Right lobe of liver (tissue), 6 donors: ENCODE results near the gene MAST2. TPM values are rescaled to one million over a fixed set of nuclear protein-coding genes. Genes with fewer than 3 reads are reported as not detected.

ENCODE experiments used
- ATAC-seq, 4 donors: fragments of 200-7000 bp; cut with Tn5 transposase; one replicate each; pipeline ENCODE4 v1.9.1; 2020; ENCODE audit warnings: mild to moderate bottlenecking in 4 of 4, moderate library complexity in 4 of 4
- DNase-seq, 3 donors: peaks; one replicate each; pipeline ENCODE4 v3.0.0-alpha.2; 2020
- H3K27ac ChIP-seq, 3 donors: fragments of 200-600 bp; one replicate each; pipeline ENCODE4 v1.8.0; 2022
- H3K27me3 ChIP-seq, 2 donors: fragments of 200-600 bp; one replicate each; pipeline ENCODE4 v1.8.0; 2022
- H3K36me3 ChIP-seq, 4 donors: fragments of 200-600 bp; sonication (generic) in 1 of 4; one replicate each; pipeline versions ENCODE4 v1.5.1 to v1.8.0; 2017 to 2022; ENCODE audit warnings: control low read depth in 1 of 4
- H3K4me1 ChIP-seq, 4 donors: fragments of 200-600 bp; sonication (generic) in 1 of 4; one replicate each; pipeline versions ENCODE4 v1.5.1 to v1.8.0; 2017 to 2022; ENCODE audit warnings: control low read depth in 1 of 4
- H3K4me3 ChIP-seq, 3 donors: fragments of 200-600 bp; one replicate each; pipeline ENCODE4 v1.8.0; 2022
- H3K9me3 ChIP-seq, 4 donors: fragments of 200-600 bp; sonication (generic) in 1 of 4; one replicate each; pipeline versions ENCODE4 v1.5.1 to v1.8.0; 2017 to 2022; ENCODE audit warnings: control low read depth in 1 of 4
- CTCF ChIP-seq, 4 donors: fragments of 200-600 bp in 3 of 4; fragments of 450-650 bp in 1 of 4; IDR thresholded peaks; one replicate each; pipeline versions ENCODE4 v1.5.1 to v1.8.0; 2016 to 2022; ENCODE audit warnings: antibody characterized with exemption in 4 of 4, mild to moderate bottlenecking in 2 of 4
- POLR2A ChIP-seq: fragments of 450-650 bp; IDR thresholded peaks from one replicate; pipeline ENCODE4 v1.6.1; 2017; ENCODE audit warnings: antibody characterized with exemption, mild to moderate bottlenecking
- WGBS: methylation state at CpG from one replicate; pipeline ENCODE4 v1.1.6; 2018; ENCODE audit warnings: low coverage, low lambda C conversion rate; ENCODE audit not compliant: insufficient coverage; ENCODE audit errors: missing lambda C conversion rate; 5-methylcytosine and 5-hydroxymethylcytosine counted together
- intact Hi-C, 2 donors: fragments of 100-400 bp; cut with DNase I; formaldehyde crosslinking; loops; one replicate each; pipeline versions ENCODE4 v1.11.2 to v1.14.1; 2022
- total RNA-seq, 6 experiments: library from RNA; depleted of rRNA in 2 of 6; stranded (reverse); fragments of >200 nt in 2 of 6; fragmentation: NEBNext Ultra II Directional in 3 of 6; extraction: Animal tissue kit (Norgen Biotek cat#: 25700) in 3 of 6; gene quantifications; one replicate each; pipeline versions ENCODE4 v1.1.0 to v1.2.4, GENCODE V29; 2016 to 2023
- donor health status: DM: no; HTN: yes; CAD: no.
- donor health status: DM: no; HTN: no; CAD: no.
- donor health status: DM: no; HTN: no; CAD: no.
- donor health status: DM: no; HTN: yes; CAD: no.
- donor health status: DM: no; HTN: yes; CAD: no.

MAST2 gene
- total RNA-seq, 6 experiments from 2014 or later, result 9.9 to 14.9 (median 12.3) TPM

- DNase-seq (peak in 1 of 3 donors; percentile 52), ATAC-seq (peak in 3 of 4 donors; percentile 60 to 88 (median 72))
- Histone ChIP-seq H3K27ac (no peak overlapping the region), H3K27me3 (no peaks in the 10 kb centered on the region), H3K36me3 (peaks cover 0 to 7% (median 0%) of the 10 kb centered on the region in 4 donors), H3K4me1 (peaks cover 0 to 3% (median 0%) of the 10 kb centered on the region in 4 donors), H3K4me3 (no peak overlapping the region), H3K9me3 (no peaks in the 10 kb centered on the region)
- TF ChIP-seq CTCF (IDR thresholded peaks at IDR 0.05) (no peak), POLR2A (no peak)
- WGBS, result 37% methylated on average over 2 of the region's 3 CpGs
- intact Hi-C loops, result no loop called here
Observed at GRCh38 chr1:45820788-45821187, 17.4 kb downstream of the MAST2 start.

- intact Hi-C loops, result no loop called here
- no peaks in the 10 kb centered on the region for H3K27me3 ChIP-seq
- TF ChIP-seq CTCF (IDR thresholded peaks at IDR 0.05) (no peak), POLR2A (no peak)
- no peaks in the 10 kb centered on the region for H3K9me3 ChIP-seq
- H3K27ac ChIP-seq, result no peak overlapping the region
- H3K36me3 ChIP-seq, result peaks cover 0 to 9% (median 0%) of the 10 kb centered on the region in 4 donors
- 81% methylated on average over 1 of the region's 1 CpG for WGBS
- ATAC-seq, result no peak
- peaks cover 0 to 3% (median 0%) of the 10 kb centered on the region in 4 donors for H3K4me1 ChIP-seq
- no peak for DNase-seq
- H3K4me3 ChIP-seq, result no peak overlapping the region
Observed at GRCh38 chr1:45822644-45823043, 19.2 kb downstream of the MAST2 start.

GRCh38 chr1:45824607-45825006 lies 21.2 kb downstream of the MAST2 start:
- peaks cover 0 to 15% (median 0%) of the 10 kb centered on the region in 4 donors for H3K36me3 ChIP-seq
- no peaks in the 10 kb centered on the region for H3K27me3 ChIP-seq
- peaks cover 0 to 3% (median 0%) of the 10 kb centered on the region in 4 donors for H3K4me1 ChIP-seq
- no peak overlapping the region for H3K27ac ChIP-seq
- ATAC-seq, result peak in 1 of 4 donors; percentile 27
- intact Hi-C loops, result no loop called here
- WGBS, result 93% methylated on average over 2 of the region's 2 CpGs
- no peaks in the 10 kb centered on the region for H3K9me3 ChIP-seq
- TF ChIP-seq POLR2A (no peak), CTCF (IDR thresholded peaks at IDR 0.05) (peak in 2 of 4 donors; percentile 27 to 30)
- no peak for DNase-seq
- no peak overlapping the region for H3K4me3 ChIP-seq

GRCh38 chr1:45827256-45827655 lies 23.8 kb downstream of the MAST2 start:
- DNase-seq (no peak), ATAC-seq (no peak)
- Histone ChIP-seq H3K4me3 (no peak overlapping the region), H3K27me3 (no peaks in the 10 kb centered on the region), H3K9me3 (no peaks in the 10 kb centered on the region), H3K27ac (no peak overlapping the region), H3K4me1 (peaks cover 0 to 3% (median 0%) of the 10 kb centered on the region in 4 donors), H3K36me3 (peaks cover 0 to 21% (median 0%) of the 10 kb centered on the region in 4 donors)
- 57% methylated on average over 2 of the region's 2 CpGs for WGBS
- intact Hi-C loops, result no loop called here
- no peak for TF ChIP-seq CTCF (IDR thresholded peaks at IDR 0.05)
- no peak for TF ChIP-seq POLR2A

- ATAC-seq, result no peak
- no peak for DNase-seq
- no peaks in the 10 kb centered on the region for H3K4me1 ChIP-seq
Observed at GRCh38 chr1:45828841-45829240, 25.4 kb downstream of the MAST2 start.

More at GRCh38 chr1:45828841-45829240, 25.4 kb downstream of the MAST2 start:
- Histone ChIP-seq H3K27ac (no peak overlapping the region), H3K9me3 (no peaks in the 10 kb centered on the region), H3K27me3 (no peaks in the 10 kb centered on the region), H3K4me3 (no peak overlapping the region), H3K36me3 (peaks cover 0 to 21% (median 0%) of the 10 kb centered on the region in 4 donors)
- TF ChIP-seq POLR2A (no peak), CTCF (IDR thresholded peaks at IDR 0.05) (no peak)
- intact Hi-C loops, result no loop called here
- WGBS, result 100% methylated on average over 1 of the region's 1 CpG
